IMR-90 (cell line): ENCODE data around the gene CCDC27.

ENCODE experiments used
- CTCF ChIP-seq: conservative IDR thresholded peaks from 2 replicates; pipeline ENCODE4 v1.5.1; 2012; ENCODE audit warnings: mild to moderate bottlenecking, low read depth, low read length, improper control_type of control experiment
- ELK1 ChIP-seq: fragments of 150-350 bp; IDR thresholded peaks from 2 replicates; pipeline ENCODE4 v1.6.1; 2016; ENCODE audit warnings: low read depth, mild to moderate bottlenecking, low read length, moderate library complexity, borderline replicate concordance
- FOS ChIP-seq: fragments of 150-350 bp; IDR thresholded peaks from 2 replicates; pipeline ENCODE4 v1.6.1; 2016; ENCODE audit warnings: low read depth, low read length
- MAZ ChIP-seq: IDR thresholded peaks from 2 replicates; pipeline ENCODE4 v1.6.1; 2012; ENCODE audit warnings: low read depth, mild to moderate bottlenecking, low read length, improper control_type of control experiment, moderate library complexity, borderline replicate concordance
- MXI1 ChIP-seq: IDR thresholded peaks from 2 replicates; pipeline ENCODE4 v1.6.1; 2012; ENCODE audit warnings: low read depth, mild to moderate bottlenecking, low read length, moderate library complexity, borderline replicate concordance
- POLR2A ChIP-seq: IDR thresholded peaks from 2 replicates; pipeline ENCODE4 v1.6.1; 2012; ENCODE audit warnings: mild to moderate bottlenecking, low read depth, low read length
- RAD21 ChIP-seq: IDR thresholded peaks from 2 replicates; pipeline ENCODE4 v1.6.1; 2012; ENCODE audit warnings: low read length, improper control_type of control experiment
- RCOR1 ChIP-seq: IDR thresholded peaks from 2 replicates; pipeline ENCODE4 v1.6.1; 2012; ENCODE audit warnings: mild to moderate bottlenecking, low read length, improper control_type of control experiment; ENCODE audit not compliant: insufficient replicate concordance
- RFX5 ChIP-seq: IDR thresholded peaks from 2 replicates; pipeline ENCODE4 v1.8.0; 2012; ENCODE audit warnings: low read depth, mild to moderate bottlenecking, low read length, moderate library complexity
- SMC3 ChIP-seq: fragments of 150-350 bp; IDR thresholded peaks from 2 replicates; pipeline ENCODE4 v1.6.1; 2016; ENCODE audit warnings: low read depth, mild to moderate bottlenecking, antibody characterized with exemption, low read length, moderate library complexity
- USF2 ChIP-seq: fragments of 150-350 bp; IDR thresholded peaks from 2 replicates; pipeline ENCODE4 v1.6.1; 2017; ENCODE audit warnings: mild to moderate bottlenecking, antibody characterized with exemption, low read length, low read depth

- TF ChIP-seq CTCF (no peak), USF2 (no peak), RFX5 (no peak), POLR2A (no peak), FOS (no peak), MXI1 (no peak), SMC3 (no peak), RCOR1 (no peak), RAD21 (no peak), ELK1 (no peak), MAZ (no peak)
Measured at GRCh38 chr1:3805038-3805437, 52.8 kb downstream of the CCDC27 start.
